HG03439 (cell line): ENCODE data around the gene ZDHHC16.
"Not testable (repeated sequence)": the region's sequence is repeated elsewhere in the genome, so short reads cannot be mapped to it uniquely, and the experiment has no call there.

Experiments used
- ATAC-seq: cut with Tn5 transposase; IDR thresholded peaks from one replicate; pipeline ENCODE4 v1.9.1; 2021; ENCODE audit warnings: mild to moderate bottlenecking, moderate library complexity; ENCODE audit not compliant: unreplicated experiment

The ZDHHC16 gene

GRCh38 chr10:97445722-97446639 is at the start of gene ZDHHC16, which contains the start of gene EXOSC1:
Gene ZDHHC16, plus strand, starts transcription at chr10:97446175. Its CDS starts 5,501 bp downstream, at chr10:97451676.
Gene EXOSC1, minus strand, starts transcription at chr10:97446006. Its CDS starts 21 bp downstream, at chr10:97445985.
- ATAC-seq = peak; percentile 93

GRCh38 chr10:97399843-97400545 is 46.0 kb upstream of the ZDHHC16 start:
- peak; percentile 51 for ATAC-seq

- ATAC-seq = peak; percentile 87
Measured at GRCh38 chr10:97400665-97401454, 45.1 kb upstream of the ZDHHC16 start, which contains the start of gene RRP12. Gene RRP12, minus strand, starts transcription at chr10:97401340. Its CDS starts 109 bp downstream, at chr10:97401231.

- no peak for ATAC-seq
Measured at GRCh38 chr10:97401455-97401919, 44.5 kb upstream of the ZDHHC16 start.

- ATAC-seq = no peak
Measured at GRCh38 chr10:97404044-97404443, 41.9 kb upstream of the ZDHHC16 start.

- ATAC-seq = no peak
Measured at GRCh38 chr10:97406064-97406463, 39.9 kb upstream of the ZDHHC16 start.

- not testable (repeated sequence) for ATAC-seq
Measured at GRCh38 chr10:97406483-97406882, 39.5 kb upstream of the ZDHHC16 start.

GRCh38 chr10:97407211-97407951 is 38.6 kb upstream of the ZDHHC16 start:
- ATAC-seq = peak; percentile 84

- no peak for ATAC-seq
Measured at GRCh38 chr10:97407952-97408248, 38.1 kb upstream of the ZDHHC16 start.

GRCh38 chr10:97408496-97408992 is 37.4 kb upstream of the ZDHHC16 start:
- no peak for ATAC-seq

GRCh38 chr10:97411406-97411805 is 34.6 kb upstream of the ZDHHC16 start:
- no peak for ATAC-seq

- peak; percentile 45 for ATAC-seq
Measured at GRCh38 chr10:97412891-97413304, 33.1 kb upstream of the ZDHHC16 start.

GRCh38 chr10:97416565-97416964 is 29.4 kb upstream of the ZDHHC16 start:
- no peak for ATAC-seq

GRCh38 chr10:97423757-97424098 is 22.2 kb upstream of the ZDHHC16 start:
- not testable (repeated sequence) for ATAC-seq

GRCh38 chr10:97425964-97426775 is 19.8 kb upstream of the ZDHHC16 start, which contains the start of gene PGAM1:
Gene PGAM1, plus strand, starts transcription at chr10:97426191. Its CDS starts 117 bp downstream, at chr10:97426308.
- peak; percentile 88 for ATAC-seq

GRCh38 chr10:97426776-97427570 is 19.0 kb upstream of the ZDHHC16 start:
- ATAC-seq = no peak

- ATAC-seq = no peak
Measured at GRCh38 chr10:97427571-97428179, 18.3 kb upstream of the ZDHHC16 start.

- no peak for ATAC-seq
Measured at GRCh38 chr10:97428572-97428981, 17.4 kb upstream of the ZDHHC16 start.
